GM12878 (cell line): Measurements from ENCODE around the gene PRADC1. TPM values are rescaled to one million over a fixed set of nuclear protein-coding genes. Genes with fewer than 3 reads are reported as not detected.

ENCODE experiments used
- ASH2L ChIP-seq: fragments of 300-600, 200-600 bp; sonication (generic); IDR thresholded peaks from 2 replicates; pipeline ENCODE4 v1.6.1; 2017; ENCODE audit warnings: low read depth, mild to moderate bottlenecking, borderline replicate concordance
- EZH2 ChIP-seq: IDR thresholded peaks from 2 replicates; pipeline ENCODE4 v1.6.1; 2012; ENCODE audit warnings: low read depth, mild to moderate bottlenecking, control low read depth, inconsistent platforms, low read length, borderline replicate concordance; ENCODE audit not compliant: control insufficient read depth
- JUND ChIP-seq: IDR thresholded peaks from 2 replicates; pipeline ENCODE4 v1.6.1; 2012; ENCODE audit warnings: low read depth, mild to moderate bottlenecking, low read length, improper control_type of control experiment, moderate library complexity
- MTA3 ChIP-seq: IDR thresholded peaks from 2 replicates; pipeline ENCODE4 v1.6.1; 2012; ENCODE audit warnings: low read length, inconsistent platforms, borderline replicate concordance
- NR2C1 ChIP-seq: fragments of 450-650 bp; IDR thresholded peaks from 2 replicates; pipeline ENCODE4 v1.6.1; 2017; ENCODE audit warnings: antibody characterized with exemption, mild to moderate bottlenecking, moderate library complexity
- NR2C2 ChIP-seq: IDR thresholded peaks from 2 replicates; pipeline ENCODE4 v1.6.1; 2011; ENCODE audit warnings: borderline replicate concordance, low read depth; ENCODE audit not compliant: control insufficient read depth, insufficient read length
- NR2F1 ChIP-seq: fragments of 450-650 bp; conservative IDR thresholded peaks from 2 replicates; pipeline ENCODE4 v1.6.1; 2017; ENCODE audit warnings: mild to moderate bottlenecking
- POLR2AphosphoS2 ChIP-seq: IDR thresholded peaks from 2 replicates; pipeline ENCODE4 v1.6.1; 2011; ENCODE audit warnings: low read depth, mild to moderate bottlenecking, low read length, improper control_type of control experiment, moderate library complexity
- RAD21 ChIP-seq: IDR thresholded peaks from 2 replicates; pipeline ENCODE4 v1.6.1; 2011; ENCODE audit warnings: mild to moderate bottlenecking, low read depth, low read length, moderate library complexity; ENCODE audit not compliant: insufficient read depth
- RB1 ChIP-seq: fragments of 450-650 bp; formaldehyde crosslinking; IDR thresholded peaks from 2 replicates; pipeline ENCODE4 v1.6.1; 2017; ENCODE audit warnings: mild to moderate bottlenecking, borderline replicate concordance
- RUNX3 ChIP-seq: IDR thresholded peaks from 2 replicates; pipeline ENCODE4 v1.6.1; 2012; ENCODE audit warnings: low read length, inconsistent platforms
- SMARCA5 ChIP-seq: fragments of 450-650 bp; IDR thresholded peaks from 2 replicates; pipeline ENCODE4 v1.6.1; 2017; ENCODE audit warnings: mild to moderate bottlenecking
- SUPT20H ChIP-seq: IDR thresholded peaks from 2 replicates; pipeline ENCODE4 v1.6.1; 2011; ENCODE audit warnings: low read depth, mild to moderate bottlenecking, low read length, moderate library complexity, borderline replicate concordance; ENCODE audit not compliant: control insufficient read depth
- polyA plus RNA-seq, 11 experiments: library from polyadenylated mRNA; depleted of rRNA in 4 of 11; unstranded in 6 of 11; stranded (reverse) in 5 of 11; fragments of >200 nt; fragmentation: Nextera tagmentation in 4 of 11; fragmentation: Illumina TruSeq in 1 of 11; extraction: Ambion mirVana in 4 of 11; extraction: Trizol in 1 of 11; gene quantifications; 1 replicate in 1 of 11; 2 replicates in 10 of 11; pipeline versions ENCODE4 v1.2.1 to v1.2.3, GENCODE V29; 2011 to 2016; ENCODE audit warnings: inconsistent platforms in 2 of 11, missing spikeins in 2 of 11, low read depth in 1 of 11
- total RNA-seq, 4 experiments: library from RNA; depleted of rRNA in 3 of 4; stranded (reverse); fragments of >200 nt in 3 of 4; fragmentation: Illumina TruSeq in 1 of 4; extraction: Trizol in 1 of 4; gene quantifications; 2 replicates each; pipeline versions ENCODE4 v1.2.1 to v1.2.3, GENCODE V29; 2013 to 2021
- TF ChIP-seq, protein P1 (sequence below): IDR thresholded peaks from 2 replicates; pipeline ENCODE4 v1.6.1; 2012; ENCODE audit warnings: mild to moderate bottlenecking, low read depth, low read length
- TF ChIP-seq, protein P2 (sequence below): fragments of 450-650 bp; IDR thresholded peaks from 2 replicates; pipeline ENCODE4 v1.6.1; 2017; ENCODE audit warnings: antibody characterized with exemption, mild to moderate bottlenecking, moderate library complexity
- TF ChIP-seq, protein P3 (sequence below): fragments of 450-650 bp; IDR thresholded peaks from 2 replicates; pipeline ENCODE4 v1.6.1; 2017; ENCODE audit warnings: mild to moderate bottlenecking, moderate library complexity

PRADC1 gene
- total and polyA plus RNA-seq, 10 of the 15 experiments (the other 5 are each of a cell fraction or from before 2014, with no cell fraction given), result 3.7 to 39.0 (median 13.8) TPM

DNA sequence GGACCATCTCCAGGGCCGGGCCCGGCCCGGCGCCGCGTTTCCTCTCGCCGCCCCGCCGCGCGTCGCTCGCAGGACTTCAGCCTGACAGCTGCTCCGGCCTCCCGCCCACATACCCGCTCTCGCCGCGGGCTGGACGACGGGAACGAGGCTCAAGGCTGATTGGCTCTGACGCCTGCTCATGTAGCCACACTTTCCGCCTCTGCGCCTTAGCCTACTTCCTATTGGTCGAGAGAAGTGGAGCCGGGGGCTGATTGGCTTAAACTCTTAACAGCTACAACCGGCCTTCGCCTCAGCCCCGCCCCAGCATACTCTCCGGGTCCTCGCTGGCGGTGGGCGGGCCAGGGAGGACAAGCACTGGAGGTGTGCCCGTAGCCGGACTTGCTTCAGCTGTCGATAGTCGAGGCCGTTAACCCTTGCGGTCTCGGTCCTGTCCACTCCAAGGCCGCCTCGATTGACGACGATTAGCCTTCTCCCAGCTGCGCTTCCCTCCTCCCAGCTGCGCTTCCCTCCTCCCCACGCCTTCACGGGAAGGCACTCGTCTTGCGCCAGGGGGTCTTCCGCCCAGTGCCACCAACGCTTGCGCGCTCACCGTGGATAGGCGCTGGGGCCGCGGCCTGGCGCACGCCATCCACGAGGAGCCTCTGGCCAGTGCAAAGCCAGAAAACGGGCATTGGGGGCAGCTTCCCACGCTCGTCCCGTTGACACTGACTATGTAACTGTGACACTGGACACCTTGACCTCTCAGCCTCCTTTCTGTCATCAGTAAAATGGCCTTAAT, at the start of gene PRADC1 (continued):
- no peak for TF ChIP-seq NR2C2
- TF ChIP-seq EZH2, result no peak
- no peak for TF ChIP-seq MTA3
- TF ChIP-seq ASH2L, result no peak
- no peak for TF ChIP-seq NR2C1
- TF ChIP-seq, protein P1, sequence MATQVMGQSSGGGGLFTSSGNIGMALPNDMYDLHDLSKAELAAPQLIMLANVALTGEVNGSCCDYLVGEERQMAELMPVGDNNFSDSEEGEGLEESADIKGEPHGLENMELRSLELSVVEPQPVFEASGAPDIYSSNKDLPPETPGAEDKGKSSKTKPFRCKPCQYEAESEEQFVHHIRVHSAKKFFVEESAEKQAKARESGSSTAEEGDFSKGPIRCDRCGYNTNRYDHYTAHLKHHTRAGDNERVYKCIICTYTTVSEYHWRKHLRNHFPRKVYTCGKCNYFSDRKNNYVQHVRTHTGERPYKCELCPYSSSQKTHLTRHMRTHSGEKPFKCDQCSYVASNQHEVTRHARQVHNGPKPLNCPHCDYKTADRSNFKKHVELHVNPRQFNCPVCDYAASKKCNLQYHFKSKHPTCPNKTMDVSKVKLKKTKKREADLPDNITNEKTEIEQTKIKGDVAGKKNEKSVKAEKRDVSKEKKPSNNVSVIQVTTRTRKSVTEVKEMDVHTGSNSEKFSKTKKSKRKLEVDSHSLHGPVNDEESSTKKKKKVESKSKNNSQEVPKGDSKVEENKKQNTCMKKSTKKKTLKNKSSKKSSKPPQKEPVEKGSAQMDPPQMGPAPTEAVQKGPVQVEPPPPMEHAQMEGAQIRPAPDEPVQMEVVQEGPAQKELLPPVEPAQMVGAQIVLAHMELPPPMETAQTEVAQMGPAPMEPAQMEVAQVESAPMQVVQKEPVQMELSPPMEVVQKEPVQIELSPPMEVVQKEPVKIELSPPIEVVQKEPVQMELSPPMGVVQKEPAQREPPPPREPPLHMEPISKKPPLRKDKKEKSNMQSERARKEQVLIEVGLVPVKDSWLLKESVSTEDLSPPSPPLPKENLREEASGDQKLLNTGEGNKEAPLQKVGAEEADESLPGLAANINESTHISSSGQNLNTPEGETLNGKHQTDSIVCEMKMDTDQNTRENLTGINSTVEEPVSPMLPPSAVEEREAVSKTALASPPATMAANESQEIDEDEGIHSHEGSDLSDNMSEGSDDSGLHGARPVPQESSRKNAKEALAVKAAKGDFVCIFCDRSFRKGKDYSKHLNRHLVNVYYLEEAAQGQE, result no peak
- TF ChIP-seq, protein P2, sequence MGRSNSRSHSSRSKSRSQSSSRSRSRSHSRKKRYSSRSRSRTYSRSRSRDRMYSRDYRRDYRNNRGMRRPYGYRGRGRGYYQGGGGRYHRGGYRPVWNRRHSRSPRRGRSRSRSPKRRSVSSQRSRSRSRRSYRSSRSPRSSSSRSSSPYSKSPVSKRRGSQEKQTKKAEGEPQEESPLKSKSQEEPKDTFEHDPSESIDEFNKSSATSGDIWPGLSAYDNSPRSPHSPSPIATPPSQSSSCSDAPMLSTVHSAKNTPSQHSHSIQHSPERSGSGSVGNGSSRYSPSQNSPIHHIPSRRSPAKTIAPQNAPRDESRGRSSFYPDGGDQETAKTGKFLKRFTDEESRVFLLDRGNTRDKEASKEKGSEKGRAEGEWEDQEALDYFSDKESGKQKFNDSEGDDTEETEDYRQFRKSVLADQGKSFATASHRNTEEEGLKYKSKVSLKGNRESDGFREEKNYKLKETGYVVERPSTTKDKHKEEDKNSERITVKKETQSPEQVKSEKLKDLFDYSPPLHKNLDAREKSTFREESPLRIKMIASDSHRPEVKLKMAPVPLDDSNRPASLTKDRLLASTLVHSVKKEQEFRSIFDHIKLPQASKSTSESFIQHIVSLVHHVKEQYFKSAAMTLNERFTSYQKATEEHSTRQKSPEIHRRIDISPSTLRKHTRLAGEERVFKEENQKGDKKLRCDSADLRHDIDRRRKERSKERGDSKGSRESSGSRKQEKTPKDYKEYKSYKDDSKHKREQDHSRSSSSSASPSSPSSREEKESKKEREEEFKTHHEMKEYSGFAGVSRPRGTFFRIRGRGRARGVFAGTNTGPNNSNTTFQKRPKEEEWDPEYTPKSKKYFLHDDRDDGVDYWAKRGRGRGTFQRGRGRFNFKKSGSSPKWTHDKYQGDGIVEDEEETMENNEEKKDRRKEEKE, result no peak
- TF ChIP-seq, protein P3, sequence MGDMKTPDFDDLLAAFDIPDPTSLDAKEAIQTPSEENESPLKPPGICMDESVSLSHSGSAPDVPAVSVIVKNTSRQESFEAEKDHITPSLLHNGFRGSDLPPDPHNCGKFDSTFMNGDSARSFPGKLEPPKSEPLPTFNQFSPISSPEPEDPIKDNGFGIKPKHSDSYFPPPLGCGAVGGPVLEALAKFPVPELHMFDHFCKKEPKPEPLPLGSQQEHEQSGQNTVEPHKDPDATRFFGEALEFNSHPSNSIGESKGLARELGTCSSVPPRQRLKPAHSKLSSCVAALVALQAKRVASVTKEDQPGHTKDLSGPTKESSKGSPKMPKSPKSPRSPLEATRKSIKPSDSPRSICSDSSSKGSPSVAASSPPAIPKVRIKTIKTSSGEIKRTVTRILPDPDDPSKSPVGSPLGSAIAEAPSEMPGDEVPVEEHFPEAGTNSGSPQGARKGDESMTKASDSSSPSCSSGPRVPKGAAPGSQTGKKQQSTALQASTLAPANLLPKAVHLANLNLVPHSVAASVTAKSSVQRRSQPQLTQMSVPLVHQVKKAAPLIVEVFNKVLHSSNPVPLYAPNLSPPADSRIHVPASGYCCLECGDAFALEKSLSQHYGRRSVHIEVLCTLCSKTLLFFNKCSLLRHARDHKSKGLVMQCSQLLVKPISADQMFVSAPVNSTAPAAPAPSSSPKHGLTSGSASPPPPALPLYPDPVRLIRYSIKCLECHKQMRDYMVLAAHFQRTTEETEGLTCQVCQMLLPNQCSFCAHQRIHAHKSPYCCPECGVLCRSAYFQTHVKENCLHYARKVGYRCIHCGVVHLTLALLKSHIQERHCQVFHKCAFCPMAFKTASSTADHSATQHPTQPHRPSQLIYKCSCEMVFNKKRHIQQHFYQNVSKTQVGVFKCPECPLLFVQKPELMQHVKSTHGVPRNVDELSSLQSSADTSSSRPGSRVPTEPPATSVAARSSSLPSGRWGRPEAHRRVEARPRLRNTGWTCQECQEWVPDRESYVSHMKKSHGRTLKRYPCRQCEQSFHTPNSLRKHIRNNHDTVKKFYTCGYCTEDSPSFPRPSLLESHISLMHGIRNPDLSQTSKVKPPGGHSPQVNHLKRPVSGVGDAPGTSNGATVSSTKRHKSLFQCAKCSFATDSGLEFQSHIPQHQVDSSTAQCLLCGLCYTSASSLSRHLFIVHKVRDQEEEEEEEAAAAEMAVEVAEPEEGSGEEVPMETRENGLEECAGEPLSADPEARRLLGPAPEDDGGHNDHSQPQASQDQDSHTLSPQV, result no peak
- no peak for TF ChIP-seq POLR2AphosphoS2
- TF ChIP-seq NR2F1, result peak; percentile 9
- TF ChIP-seq RB1, result peak; percentile 7
- no peak for TF ChIP-seq RAD21
- no peak for TF ChIP-seq RUNX3
- no peak for TF ChIP-seq JUND
- no peak for TF ChIP-seq SMARCA5
- TF ChIP-seq SUPT20H, result no peak
